ENCODE measurements around the gene CNTFR. TPM values are rescaled to one million over a fixed set of nuclear protein-coding genes. Genes with fewer than 3 reads are reported as not detected.

Gene CNTFR
- total and polyA plus RNA-seq, 4 experiments from 2014 or later = not detected

DNA sequence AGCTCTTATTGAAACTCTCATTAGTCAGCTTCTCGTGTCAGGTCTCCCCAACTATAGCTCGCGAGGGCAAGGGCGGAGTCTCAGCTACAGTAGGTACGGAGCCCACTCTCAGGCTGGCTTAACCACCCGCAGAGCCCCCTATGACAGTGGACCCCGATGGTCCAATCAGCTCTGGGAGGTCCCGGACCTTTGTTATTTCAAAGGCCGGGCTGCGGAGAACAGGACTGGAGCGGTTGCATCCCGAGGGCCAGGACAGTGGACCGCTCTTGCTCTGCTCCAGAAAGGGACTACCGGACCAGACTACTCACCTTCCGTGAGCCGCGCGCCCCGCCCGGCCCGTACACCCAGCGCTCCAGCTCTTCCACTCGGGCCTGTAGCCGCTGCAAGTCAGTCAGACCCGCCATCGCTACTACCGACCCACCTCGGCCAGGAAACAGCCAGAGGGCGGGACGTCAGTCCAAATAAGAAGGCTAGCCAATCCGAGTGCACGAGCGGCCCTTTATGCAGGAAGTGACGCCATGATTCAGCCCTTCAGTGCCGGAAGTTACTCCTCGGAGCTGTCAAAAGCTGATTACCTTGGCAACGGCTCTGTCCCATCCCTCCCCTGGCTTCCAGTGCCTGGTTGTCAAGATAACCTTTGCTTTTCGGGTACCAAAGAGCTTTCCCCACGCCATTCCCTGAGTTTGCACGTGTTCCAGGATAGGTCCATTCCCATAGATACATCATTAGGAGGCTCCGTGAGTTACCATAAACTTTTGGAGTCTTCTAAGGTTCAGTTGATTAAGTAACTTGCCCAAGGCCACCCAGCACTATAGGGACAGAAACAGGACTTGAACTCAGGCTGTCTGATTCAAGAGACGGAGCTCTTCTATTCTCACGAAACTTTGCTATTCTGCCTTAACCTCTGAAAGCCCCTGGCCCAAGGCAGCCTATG is 30.8 kb upstream of the CNTFR start, which contains the start of gene DCTN3:
Gene DCTN3, minus strand, starts transcription at position 435 of the 934 bp plus-strand sequence. Its CDS starts 31 bp downstream, at position 404.
- peak; percentile 89 to 97 (median 93) for DNase-seq
- H3K4me3 ChIP-seq (ENCODE audit: low read length in 2 of 2) = peak within 1 kb of the TSS; percentile 71 to 90
- peaks cover 19 to 26% of the 10 kb centered on the region in 2 donors for H3K27me3 Mint-ChIP-seq
- peaks cover 29% of the 10 kb centered on the region for H3K27me3 ChIP-seq (ENCODE audit: insufficient read depth, low read length)
- peak within 1 kb of the TSS; percentile 93 to 98 (median 96) for H3K4me3 Mint-ChIP-seq
- H3K27ac ChIP-seq (ENCODE audit: low read depth, low read length) = peak within 1 kb of the TSS; percentile 69
- CTCF ChIA-PET (ENCODE audit: partially characterized antibody) = interaction anchor here (0.7 to 2.4 kb wide), 16 partner anchors 9 to 216 kb away, joined by 3 to 33 read pairs (median 5); partner anchors contain the start of genes GALT, RPP25L and SIGMAR1
- H3K9me3 ChIP-seq (ENCODE audit: control insufficient read depth in 1 of 2, low read length in 2 of 2) = no peaks in the 10 kb centered on the region
- H3K9me3 Mint-ChIP-seq = peaks cover 0 to 3% (median 0%) of the 10 kb centered on the region in 8 donors
- intact Hi-C loops (cut with micrococcal nuclease) = loop anchor here (1.0 kb wide), 2 partner anchors 8 kb away; partner anchors contain the start of gene RPP25L
- peaks cover 20 to 40% of the 10 kb centered on the region in 2 donors for H3K36me3 Mint-ChIP-seq
- H3K4me1 ChIP-seq (ENCODE audit: insufficient read depth, low read length) = peaks cover 27% of the 10 kb centered on the region
- H3K36me3 ChIP-seq (ENCODE audit: insufficient read depth, low read length) = peaks cover 20% of the 10 kb centered on the region
- peaks cover 17 to 41% (median 29%) of the 10 kb centered on the region in 4 donors for H3K4me1 Mint-ChIP-seq
- H3K27ac Mint-ChIP-seq = peak within 1 kb of the TSS; percentile 82 to 98 (median 95)
- POLR2A ChIA-PET (ENCODE audit: partially characterized antibody) = interaction anchor here (0.7 to 3.4 kb wide), 17 partner anchors 9 to 1173 kb away, joined by 3 to 47 read pairs (median 5); partner anchors contain the start of genes ARID3C, CCDC107, CCL27 and GALT

DNA sequence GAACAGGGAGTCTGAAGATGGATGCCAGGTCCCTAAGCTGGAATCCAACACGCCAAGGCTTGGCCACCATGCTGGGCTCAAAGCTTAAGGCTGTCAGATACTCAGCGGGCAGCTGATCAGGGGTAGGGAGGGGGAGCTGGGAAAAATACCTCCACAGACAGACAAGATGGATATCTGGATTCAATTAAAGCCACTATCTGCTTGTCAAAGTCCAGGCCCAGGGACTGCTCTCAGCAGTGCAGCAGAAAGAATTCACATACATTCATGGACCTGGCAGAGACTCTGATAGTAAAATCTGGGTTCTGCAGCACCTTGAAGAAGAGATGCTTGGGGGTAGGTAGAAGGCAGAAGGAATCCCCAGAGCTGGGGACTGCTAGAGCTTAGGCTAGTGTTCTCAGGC is 25.6 kb upstream of the CNTFR start:
- Histone ChIP-seq H3K4me3 (ENCODE audit: low read length in 2 of 2) (no peak overlapping the region), H3K4me1 (ENCODE audit: insufficient read depth, low read length) (peaks cover 28% of the 10 kb centered on the region), H3K9me3 (ENCODE audit: control insufficient read depth in 1 of 2, low read length in 2 of 2) (no peaks in the 10 kb centered on the region), H3K36me3 (ENCODE audit: insufficient read depth, low read length) (peaks cover 34% of the 10 kb centered on the region), H3K27me3 (ENCODE audit: insufficient read depth, low read length) (no peaks in the 10 kb centered on the region), H3K27ac (ENCODE audit: low read depth, low read length) (no peak overlapping the region)
- Mint-ChIP-seq H3K9me3 (no peaks in the 10 kb centered on the region), H3K36me3 (peaks cover 20 to 54% of the 10 kb centered on the region in 2 donors), H3K4me1 (peaks cover 17 to 45% (median 36%) of the 10 kb centered on the region in 4 donors), H3K27me3 (no peaks in the 10 kb centered on the region), H3K27ac (no peak overlapping the region), H3K4me3 (no peak overlapping the region)
- DNase-seq = no peak
- intact Hi-C loops (cut with micrococcal nuclease) = no loop called here
- POLR2A ChIA-PET (ENCODE audit: partially characterized antibody) = interaction anchor here (1.1 to 1.3 kb wide), 2 partner anchors 19 to 31 kb away, joined by 3 to 6 read pairs; partner anchors contain the start of gene GALT
- CTCF ChIA-PET (ENCODE audit: partially characterized antibody) = interaction anchor here (0.7 to 8.4 kb wide), 8 partner anchors 10 to 87 kb away, joined by 3 to 235 read pairs (median 4); partner anchors contain the start of genes ARID3C and SIGMAR1

DNA sequence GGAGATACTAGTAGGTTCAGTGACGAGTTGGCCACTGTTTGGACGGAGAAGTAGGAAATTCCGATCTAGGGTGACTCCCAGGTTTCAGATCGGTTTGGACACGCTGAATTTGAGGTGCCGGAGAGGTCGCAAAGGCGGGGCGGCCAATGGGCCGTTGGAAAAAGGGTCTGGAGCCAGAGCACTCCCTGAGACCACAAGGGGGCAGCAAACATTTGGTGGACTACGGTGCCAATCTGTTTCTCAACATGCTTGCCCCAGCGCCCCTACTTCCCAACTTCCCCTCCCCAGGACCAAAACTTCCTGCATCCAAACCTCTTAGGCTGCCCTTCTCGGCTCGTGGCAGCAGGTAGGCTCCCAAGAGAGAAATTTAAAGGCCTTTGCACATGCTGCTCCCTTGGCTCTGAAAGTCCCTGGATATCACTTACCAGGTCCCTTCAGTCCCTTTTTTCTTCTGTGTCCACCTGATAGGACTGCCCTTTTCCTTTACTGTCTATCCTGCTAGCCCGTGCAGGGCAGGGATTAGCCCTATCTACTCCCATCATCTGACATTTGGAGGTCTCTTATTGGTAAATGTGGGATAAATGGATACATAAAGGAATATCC is 23.4 kb upstream of the CNTFR start:
- Mint-ChIP-seq H3K4me1 (peaks cover 7 to 35% (median 25%) of the 10 kb centered on the region in 4 donors), H3K27me3 (no peaks in the 10 kb centered on the region), H3K27ac (peak overlapping the region; percentile 83 to 97 (median 96)), H3K36me3 (peaks cover 14 to 44% of the 10 kb centered on the region in 2 donors), H3K4me3 (peak overlapping the region; percentile 87 to 99 (median 92)), H3K9me3 (no peaks in the 10 kb centered on the region)
- ChIA-PET POLR2A (ENCODE audit: partially characterized antibody) (interaction anchor here (0.8 to 4.4 kb wide), 8 partner anchors 7 to 90 kb away, joined by 3 to 106 read pairs (median 6); partner anchors contain the start of genes ARID3C, DCTN3, GALT and SIGMAR1), CTCF (ENCODE audit: partially characterized antibody) (interaction anchor here (0.6 to 8.4 kb wide), 10 partner anchors 7 to 89 kb away, joined by 3 to 235 read pairs (median 11); partner anchors contain the start of genes ARID3C, DCTN3, GALT and SIGMAR1)
- Histone ChIP-seq H3K36me3 (ENCODE audit: insufficient read depth, low read length) (peaks cover 34% of the 10 kb centered on the region), H3K4me3 (ENCODE audit: low read length in 2 of 2) (peak overlapping the region; percentile 78 to 81), H3K27me3 (ENCODE audit: insufficient read depth, low read length) (no peaks in the 10 kb centered on the region), H3K27ac (ENCODE audit: low read depth, low read length) (peak overlapping the region; percentile 71), H3K4me1 (ENCODE audit: insufficient read depth, low read length) (peaks cover 19% of the 10 kb centered on the region), H3K9me3 (ENCODE audit: control insufficient read depth in 1 of 2, low read length in 2 of 2) (no peaks in the 10 kb centered on the region)
- intact Hi-C loops (cut with micrococcal nuclease) = loop anchor here (1.0 to 5.0 kb wide), 9 partner anchors 7 to 796 kb away; partner anchors contain the start of genes DCTN3, DNAI1, DNAJB5 and FAM219A
- peak; percentile 61 to 71 (median 66) for DNase-seq

DNA sequence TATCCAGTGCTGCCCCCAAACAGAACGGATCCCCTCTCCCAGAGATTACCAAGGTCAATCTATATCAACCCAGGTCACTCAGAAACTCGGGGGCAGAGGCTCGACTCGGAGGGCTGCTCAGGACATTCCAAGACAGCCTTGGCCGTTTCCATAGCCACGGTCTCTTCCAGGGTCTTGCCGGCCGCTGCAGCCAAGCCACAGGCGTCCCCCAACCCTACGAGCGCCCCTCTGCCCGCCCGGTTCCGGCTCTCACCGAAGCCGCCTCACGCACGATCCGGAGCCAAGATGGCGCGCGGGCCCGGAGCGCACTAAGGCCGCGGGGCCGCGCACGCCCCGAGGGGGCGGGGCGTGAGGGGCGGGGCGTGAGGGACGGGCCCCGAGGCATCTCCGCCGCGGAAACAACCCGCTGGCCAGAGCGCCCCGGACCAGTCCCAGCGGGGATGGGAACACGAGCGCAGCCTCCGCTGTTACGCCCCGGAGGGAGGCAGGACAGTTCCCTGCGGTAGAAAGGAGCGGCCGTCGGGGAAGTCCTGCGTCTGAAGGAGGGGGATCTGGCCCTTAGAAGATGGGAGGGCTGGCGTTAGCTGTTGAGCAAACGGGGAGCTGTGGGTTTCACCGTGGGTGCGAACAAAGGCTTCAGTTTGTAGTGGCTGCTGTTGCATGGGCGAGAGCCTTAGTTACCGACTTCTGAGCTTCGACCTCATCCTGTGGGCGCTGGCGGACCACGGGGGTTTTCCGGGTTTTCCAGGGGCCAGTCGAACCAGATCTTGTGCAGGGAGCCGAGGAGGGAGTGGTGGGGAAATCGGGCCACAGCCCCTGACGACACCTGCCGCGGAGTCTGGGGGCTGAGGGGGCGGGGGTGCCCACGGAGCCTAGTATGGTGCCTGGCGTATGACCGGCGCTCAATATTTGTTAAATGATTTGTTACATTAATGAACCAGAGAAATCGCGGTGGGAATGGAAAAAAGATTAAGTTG is 22.6 kb upstream of the CNTFR start, which contains the start of gene RPP25L:
Gene RPP25L, minus strand, starts transcription at position 287 of the 977 bp plus-strand sequence. CDS start 801 bp downstream, outside the sequence.
- Mint-ChIP-seq H3K4me3 (peak within 1 kb of the TSS; percentile 87 to 99 (median 92)), H3K4me1 (peaks cover 7 to 35% (median 25%) of the 10 kb centered on the region in 4 donors), H3K27ac (peak within 1 kb of the TSS; percentile 83 to 97 (median 96)), H3K9me3 (no peaks in the 10 kb centered on the region), H3K36me3 (peaks cover 9 to 37% of the 10 kb centered on the region in 2 donors), H3K27me3 (no peaks in the 10 kb centered on the region)
- Histone ChIP-seq H3K4me1 (ENCODE audit: insufficient read depth, low read length) (peaks cover 19% of the 10 kb centered on the region), H3K36me3 (ENCODE audit: insufficient read depth, low read length) (peaks cover 26% of the 10 kb centered on the region), H3K4me3 (ENCODE audit: low read length in 2 of 2) (peak within 1 kb of the TSS; percentile 81 to 88), H3K9me3 (ENCODE audit: control insufficient read depth in 1 of 2, low read length in 2 of 2) (no peaks in the 10 kb centered on the region), H3K27ac (ENCODE audit: low read depth, low read length) (peak within 1 kb of the TSS; percentile 71), H3K27me3 (ENCODE audit: insufficient read depth, low read length) (no peaks in the 10 kb centered on the region)
- ChIA-PET POLR2A (ENCODE audit: partially characterized antibody) (interaction anchor here (0.9 to 4.4 kb wide), 8 partner anchors 8 to 90 kb away, joined by 3 to 106 read pairs (median 6); partner anchors contain the start of genes ARID3C, CCL27, DCTN3 and GALT), CTCF (ENCODE audit: partially characterized antibody) (interaction anchor here (1.0 to 8.4 kb wide), 8 partner anchors 8 to 90 kb away, joined by 4 to 235 read pairs (median 12); partner anchors contain the start of genes ARID3C, DCTN3, GALT and SIGMAR1)
- intact Hi-C loops (cut with micrococcal nuclease) = loop anchor here (1.0 to 5.0 kb wide), 9 partner anchors 8 to 795 kb away; partner anchors contain the start of genes DCTN3, DNAI1, DNAJB5 and FAM219A
- peak; percentile 83 to 89 (median 86) for DNase-seq

DNA sequence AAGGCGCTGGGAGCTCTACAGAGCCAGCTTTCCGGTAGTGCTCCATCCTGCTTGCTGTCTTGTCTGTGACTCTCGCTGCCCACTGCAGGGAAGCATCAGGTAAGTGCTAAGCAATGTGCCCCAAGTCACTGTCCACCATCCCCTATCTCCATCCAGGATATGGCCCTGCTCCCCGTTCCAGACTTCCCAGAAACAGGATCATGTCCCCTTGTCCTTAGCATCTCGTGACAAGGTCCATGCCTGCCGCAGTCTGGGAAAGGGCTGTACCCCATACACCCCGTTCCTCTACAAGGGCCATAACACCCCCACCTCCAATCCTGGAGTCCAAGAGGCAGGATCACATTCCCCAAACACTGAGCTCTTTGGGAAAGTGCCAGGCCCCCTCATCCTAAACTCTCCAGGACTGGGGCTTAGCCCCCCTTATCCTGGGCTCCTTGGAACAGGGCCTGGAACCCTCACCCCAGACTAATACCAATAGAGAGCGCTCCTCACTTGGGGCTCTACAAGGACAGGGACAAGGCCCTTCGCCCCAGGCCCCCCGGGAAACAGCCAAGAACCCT is 21.8 kb upstream of the CNTFR start:
- Mint-ChIP-seq H3K36me3 (peaks cover 3 to 29% of the 10 kb centered on the region in 2 donors), H3K27ac (peak overlapping the region; percentile 83 to 97 (median 96)), H3K27me3 (no peaks in the 10 kb centered on the region), H3K9me3 (no peaks in the 10 kb centered on the region), H3K4me3 (peak overlapping the region; percentile 87 to 99 (median 92)), H3K4me1 (peaks cover 7 to 31% (median 24%) of the 10 kb centered on the region in 4 donors)
- Histone ChIP-seq H3K27me3 (ENCODE audit: insufficient read depth, low read length) (no peaks in the 10 kb centered on the region), H3K27ac (ENCODE audit: low read depth, low read length) (peak overlapping the region; percentile 71), H3K36me3 (ENCODE audit: insufficient read depth, low read length) (peaks cover 18% of the 10 kb centered on the region), H3K4me3 (ENCODE audit: low read length in 2 of 2) (peak overlapping the region; percentile 81 to 88), H3K4me1 (ENCODE audit: insufficient read depth, low read length) (peaks cover 19% of the 10 kb centered on the region), H3K9me3 (ENCODE audit: control insufficient read depth in 1 of 2, low read length in 2 of 2) (no peaks in the 10 kb centered on the region)
- no peak for DNase-seq
- CTCF ChIA-PET (ENCODE audit: partially characterized antibody) = interaction anchor here (0.8 to 8.4 kb wide), 8 partner anchors 9 to 91 kb away, joined by 3 to 235 read pairs (median 12); partner anchors contain the start of genes ARID3C, DCTN3 and SIGMAR1
- POLR2A ChIA-PET (ENCODE audit: partially characterized antibody) = interaction anchor here (0.9 to 4.4 kb wide), 6 partner anchors 9 to 229 kb away, joined by 3 to 106 read pairs (median 15); partner anchors contain the start of genes ARID3C, CCL27, DCTN3 and GALT
- intact Hi-C loops (cut with micrococcal nuclease) = loop anchor here (5.0 kb wide), 2 partner anchors 36 to 794 kb away; partner anchors contain the start of genes GALT and UBE2R2

Data from CD4-positive, alpha-beta memory T cell (primary cell).